Activated CD8-positive, alpha-beta memory T cell treated with anti-CD3 and anti-CD28 coated beads for 48 hours (primary cell): ENCODE measurements around the gene PNMA6F.
"Not testable (repeated sequence)": the region's sequence is repeated elsewhere in the genome, so short reads cannot be mapped to it uniquely, and the experiment has no call there.

Experiments used
- DNase-seq, 3 experiments: peaks; one replicate each; pipeline ENCODE4 v3.0.0-alpha.2; 2020; ENCODE audit warnings: low read depth in 2 of 3, low spot score in 2 of 3

PNMA6F gene

DNA sequence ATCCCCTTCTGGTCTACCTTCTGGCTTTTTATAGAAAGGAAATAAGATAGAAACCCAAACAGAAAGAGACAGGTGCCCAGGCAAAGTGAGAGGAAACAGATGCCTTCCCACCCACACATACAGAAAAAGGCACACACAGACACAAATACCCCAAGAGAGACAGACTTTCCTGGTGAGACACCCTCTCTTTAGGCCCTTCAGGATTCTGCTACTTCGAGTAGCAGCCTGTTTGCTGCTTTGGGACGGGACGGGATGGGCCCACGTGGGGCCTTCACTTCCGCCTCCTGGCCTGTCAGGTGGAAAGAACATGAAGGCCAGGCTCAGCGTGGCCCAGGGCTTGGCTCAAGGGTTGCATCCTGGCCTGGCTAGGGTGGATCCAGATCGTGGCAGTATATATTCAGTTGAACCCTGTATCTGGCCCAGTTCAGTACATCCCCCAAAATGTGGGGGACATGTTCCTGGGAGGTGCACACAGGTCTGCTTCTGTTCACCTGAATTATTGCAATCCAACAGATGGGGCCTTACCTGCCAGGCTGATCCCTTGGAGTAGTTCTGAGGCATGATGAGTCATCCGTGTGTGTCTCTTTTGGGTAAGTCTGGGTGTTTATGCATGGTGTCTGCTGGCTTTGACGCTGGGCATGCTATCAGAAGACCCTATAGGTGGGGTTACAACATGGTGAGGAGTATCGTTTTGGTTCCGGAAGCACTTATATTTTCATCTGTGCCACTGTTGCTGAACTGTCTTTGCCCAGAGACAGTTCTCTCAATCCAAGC, 14.7 kb upstream of the PNMA6F start:
- DNase-seq: no peak

- no peak for DNase-seq
These were observed 13.2 kb upstream of the PNMA6F start for GRCh38 chrX:153334654-153335295.

DNA sequence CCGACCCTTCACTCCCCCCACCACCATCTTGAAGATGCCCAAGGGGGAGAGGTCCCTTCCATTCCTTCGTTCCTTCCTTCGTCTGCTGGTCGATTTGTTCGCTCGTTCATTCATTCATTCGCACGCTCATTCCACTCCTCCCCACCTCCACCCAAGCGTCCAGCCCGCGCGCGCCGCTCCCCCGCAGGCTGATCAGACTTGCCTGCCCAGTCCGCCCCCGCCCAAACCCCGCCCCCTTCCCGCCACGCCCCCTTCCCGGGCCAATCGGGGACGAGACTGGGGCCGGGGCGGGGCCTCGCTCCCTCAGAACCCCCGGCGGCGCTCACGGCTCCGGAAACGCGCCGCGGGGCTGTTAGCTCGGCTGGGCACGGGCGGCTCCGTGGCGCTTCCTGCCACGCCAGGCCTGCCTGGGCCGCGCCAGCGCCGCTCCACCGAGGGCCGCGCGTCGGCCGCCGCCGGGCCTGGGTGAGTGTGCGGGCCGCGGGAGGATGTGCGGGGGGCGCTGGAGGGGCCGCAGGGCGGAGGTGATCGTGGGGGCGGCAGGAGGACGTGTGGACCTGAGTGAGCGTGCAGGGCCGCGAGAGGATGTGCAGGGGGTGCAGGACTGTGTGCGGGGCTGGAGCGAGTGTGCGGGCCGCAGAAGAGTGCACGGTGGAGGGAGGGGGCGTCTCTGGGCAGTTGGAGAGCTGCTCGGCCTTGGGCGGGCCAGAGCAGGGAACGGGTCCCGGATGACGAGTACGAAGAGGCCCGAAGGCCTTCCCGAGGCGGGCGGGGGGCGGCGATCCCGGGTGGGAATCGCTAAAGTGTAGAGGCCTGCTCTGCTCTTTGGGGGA, 12.5 kb upstream of the PNMA6F start, which contains the start of gene ZNF275:
Gene ZNF275 (plus strand): TSS at position 333 of the 833 bp plus-strand sequence. CDS start 2,527 bp downstream, outside the sequence.
- DNase-seq: peak; percentile 46 to 64 (median 59)

DNA sequence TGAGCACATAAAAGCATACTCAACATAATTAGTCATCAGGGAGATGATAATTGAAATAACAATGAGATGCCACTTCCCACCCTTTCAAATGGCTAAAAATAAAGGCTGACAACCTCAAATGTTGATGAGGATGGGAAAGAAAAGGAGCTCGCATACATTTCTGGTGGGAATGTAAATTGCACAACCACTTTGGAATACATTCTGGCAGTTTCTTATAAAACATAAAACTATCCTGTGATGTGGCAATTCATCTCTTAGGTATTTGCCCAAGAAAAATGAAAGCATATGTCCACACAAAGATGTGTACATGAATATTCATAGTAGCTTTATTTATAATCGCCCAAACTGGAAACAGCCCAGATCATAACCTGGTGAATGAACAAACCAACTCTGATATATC, 11.7 kb upstream of the PNMA6F start:
- no peak for DNase-seq

GRCh38 chrX:153327561-153327960, 6.0 kb upstream of the PNMA6F start:
- DNase-seq: no peak

GRCh38 chrX:153320555-153321184, 897 bp downstream of the PNMA6F start:
- DNase-seq: no peak

DNA sequence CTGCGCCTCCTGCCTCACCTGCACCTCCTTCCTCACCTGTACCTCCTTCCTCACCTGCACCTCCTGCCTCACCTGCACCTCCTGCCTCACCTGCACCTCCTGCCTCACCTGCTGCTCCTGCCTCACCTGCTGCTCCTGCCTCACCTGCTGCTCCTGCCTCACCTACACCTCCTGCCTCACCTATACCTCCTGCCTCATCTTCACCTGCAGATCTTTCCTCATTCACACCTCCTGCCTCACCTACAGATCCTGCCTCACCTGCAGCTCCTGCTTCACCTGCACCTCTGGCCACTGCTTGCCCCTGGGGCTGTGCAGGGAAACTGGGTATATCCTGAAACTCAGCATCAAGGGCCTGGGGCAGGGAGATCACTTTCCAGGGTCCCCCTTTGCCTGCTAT, 1.5 kb downstream of the PNMA6F start:
- DNase-seq: not testable (repeated sequence)

DNA sequence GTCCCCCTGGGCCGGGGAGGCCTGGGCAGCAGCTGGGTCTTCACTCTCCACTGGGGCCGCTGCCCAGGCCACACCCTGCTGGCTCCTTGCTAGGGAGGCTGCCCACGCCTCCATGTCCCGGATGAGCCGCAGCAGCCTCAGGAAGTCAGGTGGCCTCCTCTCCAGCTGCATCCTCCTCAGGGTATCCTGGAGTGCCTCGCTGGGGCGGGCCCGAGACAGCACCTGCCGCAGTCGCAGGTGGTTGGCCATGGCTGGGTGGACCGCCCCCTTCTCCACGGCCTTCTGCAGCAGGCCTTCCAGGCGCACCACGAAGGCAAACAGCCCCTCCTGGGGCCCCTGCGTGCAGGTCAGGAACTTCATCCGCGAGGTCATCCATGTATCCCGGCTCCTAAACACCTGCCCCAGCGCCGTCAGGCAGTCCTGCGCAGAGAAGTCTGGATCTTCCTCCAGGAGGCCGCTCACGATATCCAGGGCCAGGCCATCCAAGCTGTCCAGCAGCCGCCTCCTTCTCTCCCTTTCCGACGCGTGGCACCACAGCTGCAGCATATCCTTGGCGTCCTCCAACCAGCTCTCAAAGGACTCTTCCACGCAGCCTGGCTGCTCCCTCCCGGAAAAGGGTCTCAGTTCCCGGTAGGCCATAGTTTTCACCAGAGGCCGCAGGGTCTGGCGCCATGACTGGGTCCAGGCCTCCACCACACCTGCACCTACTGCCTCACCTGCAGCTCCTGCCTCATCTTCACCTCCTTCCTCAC, 2.1 kb downstream of the PNMA6F start:
- no peak for DNase-seq

DNA sequence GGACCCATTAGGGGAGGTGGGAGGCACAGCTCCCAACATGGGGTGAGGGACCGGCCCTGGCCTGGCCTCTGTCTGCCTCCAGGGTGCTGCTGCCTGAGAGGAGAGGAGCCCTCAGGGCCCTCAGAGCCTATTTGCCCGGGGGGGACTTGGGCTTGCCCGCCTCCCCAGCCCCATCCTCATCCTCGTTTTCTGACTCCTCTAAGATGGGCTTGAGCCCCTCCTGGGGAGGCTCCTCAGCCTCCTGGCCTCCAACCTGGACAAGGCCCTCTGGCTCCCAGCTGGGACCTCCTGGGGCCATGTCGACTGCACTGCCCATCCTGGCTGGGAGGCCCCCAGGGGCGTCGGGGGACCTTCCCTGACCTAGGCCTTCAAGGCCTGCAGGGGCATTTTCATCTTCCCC, 2.8 kb downstream of the PNMA6F start:
- DNase-seq: no peak

DNA sequence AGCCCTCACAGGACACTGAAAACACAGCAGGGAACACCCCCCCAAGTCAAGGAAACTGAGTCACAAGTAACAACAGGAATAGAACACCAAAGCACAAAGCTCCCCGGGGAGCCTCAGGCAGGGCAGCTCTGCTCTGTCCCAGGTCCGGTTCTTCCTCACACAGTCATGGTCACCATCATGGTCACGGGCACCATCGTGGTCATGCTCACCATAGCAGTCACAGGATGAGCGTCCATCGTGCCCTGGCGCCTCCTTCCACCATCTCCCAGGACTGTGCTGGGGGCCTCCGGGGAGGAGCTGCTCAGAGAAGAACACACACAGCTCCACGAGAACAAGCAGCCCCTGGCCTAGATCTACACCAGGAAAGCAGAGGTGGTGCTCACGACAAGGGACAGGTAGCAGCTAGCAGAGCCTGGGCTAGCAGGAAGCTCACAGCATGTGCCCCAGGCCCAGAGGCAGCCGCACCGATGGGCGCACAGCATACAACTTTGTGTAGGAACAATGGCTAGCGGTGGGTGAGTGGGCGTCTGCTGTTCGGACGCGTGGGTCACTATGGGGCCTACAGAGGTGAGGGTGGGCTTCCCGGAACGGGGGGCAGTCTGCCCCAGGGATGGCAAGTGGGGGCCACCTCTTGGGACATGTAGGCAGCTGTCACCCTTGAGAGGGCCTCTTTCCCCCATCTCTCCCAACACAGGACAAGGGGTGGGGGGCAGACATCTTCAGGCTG, 3.4 kb downstream of the PNMA6F start:
- no peak for DNase-seq

DNA sequence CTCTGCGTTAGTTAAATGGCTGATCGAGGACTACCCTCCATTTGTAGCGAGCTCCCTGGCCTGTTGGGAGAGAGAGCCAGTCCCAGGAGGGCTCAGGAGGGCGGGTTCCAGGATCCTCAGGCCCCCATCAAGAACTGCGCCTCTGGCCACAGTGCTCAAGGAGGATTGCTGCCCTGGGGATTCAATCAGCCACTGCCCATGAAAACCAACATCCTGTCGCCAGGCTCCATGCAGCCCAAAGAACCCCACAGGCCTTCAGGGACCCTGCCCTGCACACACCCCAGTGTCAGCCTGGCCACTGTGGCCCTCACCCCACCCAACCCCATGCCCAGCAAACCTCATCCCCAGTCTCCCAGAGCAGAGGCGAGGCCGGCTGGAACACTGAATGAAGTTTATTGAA, 4.3 kb downstream of the PNMA6F start:
- no peak for DNase-seq

DNA sequence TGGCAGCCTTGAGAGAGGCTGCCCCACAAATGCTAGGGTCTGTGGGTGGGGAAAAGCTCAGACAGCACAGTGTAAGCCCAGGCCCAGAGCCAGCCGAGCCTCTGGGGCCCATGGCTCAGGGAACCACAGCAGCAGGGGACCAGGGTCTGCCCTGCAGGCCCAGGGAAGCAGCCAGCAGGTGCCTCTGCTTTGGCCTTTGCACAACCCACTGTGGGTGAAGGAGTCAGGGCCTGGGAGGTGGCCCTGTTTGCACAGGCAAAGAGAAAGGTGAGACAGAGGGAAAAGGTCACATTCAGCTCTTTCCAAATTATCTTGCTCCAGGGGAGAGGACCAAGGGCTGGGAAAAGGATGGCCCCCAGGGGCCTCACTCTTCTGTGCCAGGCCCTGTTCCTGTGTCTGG, 8.7 kb downstream of the PNMA6F start:
- no peak for DNase-seq

GRCh38 chrX:153312041-153312440, 9.5 kb downstream of the PNMA6F start:
- DNase-seq: no peak

DNA sequence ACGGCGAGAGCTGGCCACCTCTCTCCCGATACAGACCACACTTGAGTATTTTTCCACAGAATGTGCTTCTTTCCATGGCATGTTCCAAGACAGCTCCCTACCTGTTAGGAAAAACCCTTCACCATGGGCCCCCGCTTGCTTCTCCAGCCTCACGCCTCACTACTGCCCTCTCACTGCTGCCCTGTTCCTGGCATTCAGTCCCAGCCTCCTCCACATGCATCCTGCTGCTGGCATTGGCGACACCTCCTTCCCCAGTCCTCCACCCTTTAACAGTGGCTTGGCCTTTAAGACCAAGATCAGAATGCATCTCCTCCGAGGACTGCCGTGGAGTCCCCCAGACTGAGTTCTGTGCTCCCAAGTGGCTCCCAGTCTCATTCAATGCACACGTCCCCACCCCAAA, 10.7 kb downstream of the PNMA6F start:
- no peak for DNase-seq

DNA sequence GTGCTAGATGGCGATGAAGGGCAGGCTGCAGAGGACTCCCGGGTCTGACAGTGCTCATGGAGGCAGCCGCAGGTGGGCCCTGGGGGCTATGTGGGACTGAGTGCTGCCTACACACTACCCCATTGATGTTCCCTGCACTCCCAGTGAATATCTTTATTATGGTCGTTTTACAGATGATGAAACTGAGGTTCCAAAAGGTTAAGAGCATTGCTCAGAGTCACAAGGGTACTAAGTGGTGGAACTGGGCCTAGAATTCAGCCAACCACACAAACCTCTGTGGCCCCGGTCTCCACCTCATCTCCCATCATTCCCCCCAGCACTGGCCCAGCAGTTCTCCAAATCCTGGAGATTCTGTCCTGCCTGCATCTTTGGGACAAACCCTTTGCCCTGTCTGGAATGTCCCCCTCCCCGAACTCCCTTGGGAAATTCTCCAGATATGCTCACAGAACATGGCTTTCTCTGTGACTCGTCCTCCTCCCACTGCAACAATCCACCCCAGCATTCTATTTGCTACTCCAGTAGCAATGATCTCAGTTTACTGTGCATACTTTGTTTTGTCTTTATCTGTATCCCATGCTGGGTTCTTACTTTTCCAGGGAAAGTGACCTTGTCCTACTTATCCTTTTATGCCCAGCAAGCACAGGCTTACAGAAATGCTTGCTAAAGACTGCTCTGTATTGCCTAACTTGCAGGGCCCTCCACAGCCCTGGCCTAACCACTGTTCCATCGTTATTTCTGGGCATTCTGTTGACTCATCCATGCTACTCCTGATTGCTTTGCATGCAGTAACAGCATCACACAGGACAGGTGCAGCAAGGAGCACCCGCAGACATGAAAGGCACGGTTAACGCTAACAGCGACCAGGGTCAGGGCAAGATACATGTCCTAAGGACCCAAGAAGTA, 14.0 kb downstream of the PNMA6F start:
- no peak for DNase-seq

GRCh38 chrX:153306527-153307115, 14.9 kb downstream of the PNMA6F start:
- DNase-seq: no peak

DNA sequence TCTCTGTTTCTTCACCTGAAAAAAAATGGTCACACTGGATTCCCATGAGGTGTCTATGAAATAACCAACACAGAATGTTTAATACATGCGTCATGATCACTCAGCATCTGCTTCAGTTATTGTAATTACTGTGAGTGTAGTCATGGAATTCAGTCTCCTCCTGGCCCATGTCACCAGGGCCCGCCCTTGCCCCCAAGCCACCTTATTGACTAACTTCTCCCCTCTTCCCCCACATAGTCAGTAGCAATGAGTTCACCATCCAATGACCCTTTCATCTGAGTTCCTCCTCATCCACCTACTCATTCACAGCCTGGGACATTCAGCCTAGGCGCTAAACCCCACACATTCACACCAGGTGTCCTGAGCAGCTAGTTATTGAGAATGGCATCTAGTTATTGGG, 15.6 kb downstream of the PNMA6F start:
- no peak for DNase-seq

GRCh38 chrX:153304988-153305736, 16.4 kb downstream of the PNMA6F start:
- no peak for DNase-seq
